GM20000 (cell line): ENCODE results near the gene ARMC2.
"Not testable (repeated sequence)": the region's sequence is repeated elsewhere in the genome, so short reads cannot be mapped to it uniquely, and the experiment has no call there.

ENCODE experiments used
- DNase-seq: peaks from one replicate; pipeline ENCODE4 v3.0.0; 2012; ENCODE audit warnings: low spot score
- CTCF ChIP-seq: IDR thresholded peaks from 2 replicates; pipeline ENCODE4 v1.5.1; 2012; ENCODE audit warnings: mild to moderate bottlenecking, control low read depth; ENCODE audit errors: extremely low read depth, missing control alignments

ARMC2 gene

GRCh38 chr6:108853077-108853476, 4.9 kb downstream of the ARMC2 start:
- no peak for TF ChIP-seq CTCF
- DNase-seq = no peak

GRCh38 chr6:108862479-108863191, 14.4 kb downstream of the ARMC2 start:
- no peak for DNase-seq
- no peak for TF ChIP-seq CTCF

DNA sequence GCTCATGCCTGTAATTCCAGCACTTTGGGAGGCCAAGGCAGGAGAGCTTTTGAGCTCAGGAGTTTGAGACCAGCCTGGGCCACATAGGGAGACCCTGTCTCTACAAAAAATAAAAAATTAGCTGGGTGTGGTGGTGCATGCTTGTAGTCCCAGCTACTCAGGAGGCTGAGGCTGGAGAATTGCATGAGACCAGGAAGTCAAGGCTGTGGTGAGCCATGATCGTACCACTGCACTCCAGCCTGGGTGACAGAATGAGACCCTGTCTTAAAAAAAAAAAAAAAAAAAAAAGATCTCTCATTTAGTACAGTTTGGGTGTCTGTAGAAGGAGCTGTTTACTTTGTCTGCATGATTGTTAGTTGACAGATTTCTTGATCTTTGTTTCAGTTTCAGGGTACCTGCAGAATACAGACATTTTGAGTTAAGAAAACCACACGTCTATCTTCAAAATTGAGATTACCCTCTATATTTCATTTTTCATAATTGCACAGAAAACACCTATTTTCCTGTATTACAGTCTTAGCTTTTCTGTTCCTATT, 17.6 kb downstream of the ARMC2 start:
- DNase-seq = not testable (repeated sequence)

DNA sequence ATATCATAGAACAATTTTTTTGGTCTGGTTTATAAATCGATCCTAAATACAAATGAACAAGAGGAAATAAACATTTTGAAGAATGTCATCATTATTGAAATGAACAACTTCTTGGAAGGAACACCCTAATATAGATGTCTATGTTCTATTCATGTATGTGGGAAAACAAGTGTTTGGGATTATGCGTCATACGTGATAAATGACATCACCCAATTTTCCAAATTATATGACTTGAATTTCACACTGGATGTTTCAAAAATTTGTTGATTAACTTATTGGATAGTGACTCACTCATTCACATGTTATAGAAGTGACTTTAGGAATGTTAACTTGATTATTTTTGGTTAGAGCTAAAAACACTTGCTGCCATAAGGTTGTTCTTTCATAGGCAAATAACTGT, 18.6 kb downstream of the ARMC2 start:
- DNase-seq = no peak
- TF ChIP-seq CTCF = no peak

DNA sequence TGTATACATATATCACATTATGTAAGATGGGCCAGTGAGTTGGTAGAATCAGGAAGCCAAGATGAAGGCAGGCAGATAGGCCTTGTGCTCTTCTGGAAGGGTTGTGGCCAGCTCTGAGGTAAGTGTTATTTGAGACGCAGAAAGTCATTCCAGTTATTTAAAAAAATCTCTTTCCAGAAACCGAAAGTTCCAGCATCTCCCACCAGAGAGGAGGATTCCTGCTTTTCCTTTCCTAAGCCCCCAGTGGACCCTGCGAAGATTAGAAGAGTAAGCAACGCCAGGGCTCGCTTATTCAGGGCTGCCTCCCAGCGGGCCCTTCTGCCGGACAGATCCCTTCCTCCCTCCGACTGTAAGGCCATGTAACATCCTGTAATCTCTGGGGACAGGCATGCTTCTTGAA, 20.4 kb downstream of the ARMC2 start:
- TF ChIP-seq CTCF = no peak
- no peak for DNase-seq

DNA sequence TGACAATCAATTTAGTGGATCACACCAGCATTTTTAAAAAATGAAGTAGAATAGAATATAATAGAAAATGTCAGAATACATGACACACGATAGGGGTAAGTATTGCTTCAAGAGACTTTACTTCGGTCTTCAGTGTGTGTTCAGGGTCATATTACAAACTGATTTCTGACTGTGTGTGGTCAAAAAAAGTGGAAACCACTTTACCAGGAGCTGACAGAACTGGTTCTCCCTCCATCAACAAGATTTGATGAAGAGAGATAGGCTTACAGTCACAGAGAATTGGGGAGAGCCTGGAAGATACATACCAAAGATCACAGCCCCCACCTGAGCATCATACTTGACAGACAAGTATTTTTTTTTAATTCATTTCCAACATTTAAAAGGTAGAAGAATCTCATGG, 21.7 kb downstream of the ARMC2 start:
- DNase-seq = no peak
- TF ChIP-seq CTCF = no peak

GRCh38 chr6:108870357-108870756, 22.1 kb downstream of the ARMC2 start:
- no peak for TF ChIP-seq CTCF
- DNase-seq = no peak

DNA sequence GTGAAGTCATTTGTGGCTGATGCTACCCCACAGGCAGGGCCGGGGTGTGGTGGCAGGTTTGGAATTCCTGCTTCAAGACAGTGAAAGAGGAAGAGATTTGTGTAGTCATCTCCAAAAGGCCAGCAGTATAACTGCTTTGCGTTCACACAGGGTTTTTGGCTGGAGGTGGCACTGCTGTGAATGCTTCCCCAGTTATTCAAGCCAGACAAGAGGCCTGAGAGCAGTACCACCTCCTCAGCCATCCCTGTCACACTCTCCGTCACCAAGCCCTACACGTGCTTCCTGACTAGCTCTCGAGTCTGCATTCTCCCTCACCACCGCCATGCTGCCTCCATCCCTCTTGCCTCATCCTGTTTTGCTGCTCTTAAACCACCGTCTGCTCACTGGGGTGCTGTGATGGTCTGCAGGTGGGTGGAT, 23.9 kb downstream of the ARMC2 start:
- no peak for DNase-seq
- no peak for TF ChIP-seq CTCF
